ENCODE data around the gene ACTL10. TPM values are rescaled to one million over a fixed set of nuclear protein-coding genes. Genes with fewer than 3 reads are reported as not detected.
"Not testable (repeated sequence)": the region's sequence is repeated elsewhere in the genome, so short reads cannot be mapped to it uniquely, and the experiment has no call there.

Gene ACTL10
- total RNA-seq, 1 donor from 2014 or later, result not detected

- TF ChIP-seq CTCF (IDR thresholded peaks at IDR 0.05; ENCODE audit: unreplicated experiment), result no peak
Measured at GRCh38 chr20:33694639-33695012, 27.9 kb downstream of the ACTL10 start.

GRCh38 chr20:33696448-33696847 is 29.7 kb downstream of the ACTL10 start:
- H3K27ac Mint-ChIP-seq (ENCODE audit: unreplicated experiment), result no peak overlapping the region
- TF ChIP-seq CTCF (IDR thresholded peaks at IDR 0.05; ENCODE audit: unreplicated experiment), result no peak

More at GRCh38 chr20:33694639-33695012, 27.9 kb downstream of the ACTL10 start:
- Mint-ChIP-seq H3K4me1 (ENCODE audit: unreplicated experiment) (peaks cover 9% of the 10 kb centered on the region), H3K27ac (ENCODE audit: unreplicated experiment) (no peak overlapping the region), H3K27me3 (ENCODE audit: unreplicated experiment) (peaks cover 3% of the 10 kb centered on the region), H3K9me3 (ENCODE audit: unreplicated experiment) (no peaks in the 10 kb centered on the region), H3K36me3 (ENCODE audit: low read depth, unreplicated experiment) (peaks cover 8% of the 10 kb centered on the region), H3K4me3 (ENCODE audit: unreplicated experiment) (no peak overlapping the region)
- no peak for DNase-seq (ENCODE audit: low spot score)

GRCh38 chr20:33697129-33697528 is 30.4 kb downstream of the ACTL10 start:
- Mint-ChIP-seq H3K27me3 (ENCODE audit: unreplicated experiment) (peaks cover 4% of the 10 kb centered on the region), H3K27ac (ENCODE audit: unreplicated experiment) (peak overlapping the region; percentile 26), H3K4me1 (ENCODE audit: unreplicated experiment) (peaks cover 7% of the 10 kb centered on the region), H3K4me3 (ENCODE audit: unreplicated experiment) (no peak overlapping the region), H3K36me3 (ENCODE audit: low read depth, unreplicated experiment) (peaks cover 11% of the 10 kb centered on the region), H3K9me3 (ENCODE audit: unreplicated experiment) (no peaks in the 10 kb centered on the region)
- DNase-seq (ENCODE audit: low spot score), result no peak
- no peak for TF ChIP-seq CTCF (IDR thresholded peaks at IDR 0.05; ENCODE audit: unreplicated experiment)

More at GRCh38 chr20:33696448-33696847, 29.7 kb downstream of the ACTL10 start:
- Mint-ChIP-seq H3K36me3 (ENCODE audit: low read depth, unreplicated experiment) (peaks cover 8% of the 10 kb centered on the region), H3K4me3 (ENCODE audit: unreplicated experiment) (no peak overlapping the region), H3K27me3 (ENCODE audit: unreplicated experiment) (peaks cover 2% of the 10 kb centered on the region), H3K9me3 (ENCODE audit: unreplicated experiment) (no peaks in the 10 kb centered on the region), H3K4me1 (ENCODE audit: unreplicated experiment) (peaks cover 7% of the 10 kb centered on the region)
- no peak for DNase-seq (ENCODE audit: low spot score)

GRCh38 chr20:33698966-33699365 is 32.2 kb downstream of the ACTL10 start:
- H3K27me3 Mint-ChIP-seq (ENCODE audit: unreplicated experiment); H3K4me3 Mint-ChIP-seq (ENCODE audit: unreplicated experiment); H3K4me1 Mint-ChIP-seq (ENCODE audit: unreplicated experiment); H3K9me3 Mint-ChIP-seq (ENCODE audit: unreplicated experiment); H3K27ac Mint-ChIP-seq (ENCODE audit: unreplicated experiment); DNase-seq (ENCODE audit: low spot score): not testable (repeated sequence)
- H3K36me3 Mint-ChIP-seq (ENCODE audit: low read depth, unreplicated experiment), result peaks cover 16% of the 10 kb centered on the region

GRCh38 chr20:33700696-33701441 is 34.1 kb downstream of the ACTL10 start:
- not testable (repeated sequence) for H3K27me3 Mint-ChIP-seq (ENCODE audit: unreplicated experiment); H3K4me1 Mint-ChIP-seq (ENCODE audit: unreplicated experiment); H3K9me3 Mint-ChIP-seq (ENCODE audit: unreplicated experiment); DNase-seq (ENCODE audit: low spot score); H3K4me3 Mint-ChIP-seq (ENCODE audit: unreplicated experiment); H3K27ac Mint-ChIP-seq (ENCODE audit: unreplicated experiment)
- H3K36me3 Mint-ChIP-seq (ENCODE audit: low read depth, unreplicated experiment), result peaks cover 16% of the 10 kb centered on the region

All from endothelial cell (in vitro differentiated cells).